HG02571 (cell line): ENCODE data around the gene GTPBP4.

Experiments
- ATAC-seq: cut with Tn5 transposase; IDR thresholded peaks from one replicate; pipeline ENCODE4 v1.9.1; 2021; ENCODE audit warnings: mild to moderate bottlenecking, moderate library complexity; ENCODE audit not compliant: unreplicated experiment

The GTPBP4 gene

GRCh38 chr10:987870-988666 lies at the start of gene GTPBP4:
Gene GTPBP4, plus strand, starts transcription at chr10:988434. Its CDS starts 46 bp downstream, at chr10:988480.
- peak; percentile 96 for ATAC-seq

GRCh38 chr10:938941-939678 lies 49.1 kb upstream of the GTPBP4 start:
- no peak for ATAC-seq

- ATAC-seq, result no peak
These were observed 44.8 kb upstream of the GTPBP4 start for GRCh38 chr10:943334-944033.

GRCh38 chr10:944034-944831 lies 44.0 kb upstream of the GTPBP4 start:
- ATAC-seq, result no peak

- no peak for ATAC-seq
These were observed 42.5 kb upstream of the GTPBP4 start for GRCh38 chr10:945778-946177.

- no peak for ATAC-seq
These were observed 41.2 kb upstream of the GTPBP4 start for GRCh38 chr10:947051-947450.

GRCh38 chr10:947881-948280 lies 40.4 kb upstream of the GTPBP4 start:
- no peak for ATAC-seq

- ATAC-seq, result no peak
These were observed 39.9 kb upstream of the GTPBP4 start for GRCh38 chr10:948347-948746.

GRCh38 chr10:949446-949845 lies 38.8 kb upstream of the GTPBP4 start:
- no peak for ATAC-seq

- ATAC-seq, result no peak
These were observed 34.4 kb upstream of the GTPBP4 start for GRCh38 chr10:953836-954235.

GRCh38 chr10:954396-954795 lies 33.8 kb upstream of the GTPBP4 start:
- no peak for ATAC-seq

GRCh38 chr10:955127-955819 lies 33.0 kb upstream of the GTPBP4 start:
- no peak for ATAC-seq

GRCh38 chr10:955820-956217 lies 32.4 kb upstream of the GTPBP4 start:
- no peak for ATAC-seq

- no peak for ATAC-seq
These were observed 30.1 kb upstream of the GTPBP4 start for GRCh38 chr10:958106-958505.

GRCh38 chr10:958856-959255 lies 29.4 kb upstream of the GTPBP4 start:
- ATAC-seq, result no peak

- no peak for ATAC-seq
These were observed 25.9 kb upstream of the GTPBP4 start for GRCh38 chr10:962342-962741.

GRCh38 chr10:963186-963585 lies 25.0 kb upstream of the GTPBP4 start:
- no peak for ATAC-seq

GRCh38 chr10:963655-964054 lies 24.6 kb upstream of the GTPBP4 start:
- no peak for ATAC-seq

- no peak for ATAC-seq
These were observed 23.8 kb upstream of the GTPBP4 start for GRCh38 chr10:964321-964987.

- no peak for ATAC-seq
These were observed 23.2 kb upstream of the GTPBP4 start for GRCh38 chr10:964988-965417.
